Nephron (organoid): Measurements from ENCODE around the gene PGM2.

Experiments used
- H3K27ac Mint-ChIP-seq, 3 experiments: 2 replicates each; pipeline ENCODE4 v1.8.0; 2020; ENCODE audit warnings: mixed read lengths in 3 of 3, mild to moderate bottlenecking in 2 of 3, moderate library complexity in 1 of 3
- H3K27me3 Mint-ChIP-seq: 2 replicates; pipeline ENCODE4 v1.8.0; 2021; ENCODE audit warnings: low read depth, mild to moderate bottlenecking, moderate library complexity, mixed read lengths
- H3K36me3 Mint-ChIP-seq: 2 replicates; pipeline ENCODE4 v1.8.0; 2020; ENCODE audit warnings: low read depth, mixed read lengths
- H3K4me1 Mint-ChIP-seq: 2 replicates; pipeline ENCODE4 v1.8.0; 2020; ENCODE audit warnings: mixed read lengths
- H3K4me3 Mint-ChIP-seq, 3 experiments: 2 replicates each; pipeline ENCODE4 v1.8.0; 2020; ENCODE audit warnings: mild to moderate bottlenecking in 3 of 3, mixed read lengths in 3 of 3, moderate library complexity in 2 of 3
- H3K9me3 Mint-ChIP-seq: 2 replicates; pipeline ENCODE4 v1.8.0; 2020; ENCODE audit warnings: mixed read lengths
- CTCF ChIP-seq, 3 experiments: fragments of 200-600 bp; sonication (generic); IDR thresholded peaks; one replicate each; pipeline ENCODE4 v1.5.0; 2021; ENCODE audit warnings: antibody characterized with exemption in 3 of 3; ENCODE audit not compliant: unreplicated experiment in 3 of 3

The PGM2 gene

GRCh38 chr4:37858112-37858511 lies 31.6 kb downstream of the PGM2 start:
- no peak overlapping the region for H3K4me3 Mint-ChIP-seq
- H3K4me1 Mint-ChIP-seq: no peaks in the 10 kb centered on the region
- H3K27ac Mint-ChIP-seq: no peak overlapping the region
- H3K36me3 Mint-ChIP-seq: peaks cover 32% of the 10 kb centered on the region
- no peaks in the 10 kb centered on the region for H3K9me3 Mint-ChIP-seq
- H3K27me3 Mint-ChIP-seq: no peaks in the 10 kb centered on the region
- TF ChIP-seq CTCF (IDR thresholded peaks at IDR 0.05; ENCODE audit: unreplicated experiment in 3 of 3): no peak

GRCh38 chr4:37858872-37859271 lies 32.4 kb downstream of the PGM2 start:
- Mint-ChIP-seq H3K27ac (no peak overlapping the region), H3K4me1 (no peaks in the 10 kb centered on the region), H3K36me3 (peaks cover 27% of the 10 kb centered on the region), H3K4me3 (no peak overlapping the region), H3K27me3 (no peaks in the 10 kb centered on the region), H3K9me3 (no peaks in the 10 kb centered on the region)
- TF ChIP-seq CTCF (IDR thresholded peaks at IDR 0.05; ENCODE audit: unreplicated experiment in 3 of 3): no peak

- H3K4me3 Mint-ChIP-seq: no peak overlapping the region
- H3K36me3 Mint-ChIP-seq: peaks cover 25% of the 10 kb centered on the region
- no peaks in the 10 kb centered on the region for H3K9me3 Mint-ChIP-seq
- no peak overlapping the region for H3K27ac Mint-ChIP-seq
- no peak for TF ChIP-seq CTCF (IDR thresholded peaks at IDR 0.05; ENCODE audit: unreplicated experiment in 3 of 3)
- H3K27me3 Mint-ChIP-seq: no peaks in the 10 kb centered on the region
- peaks cover 8% of the 10 kb centered on the region for H3K4me1 Mint-ChIP-seq
Observed at GRCh38 chr4:37860266-37860665, 33.8 kb downstream of the PGM2 start.

- Mint-ChIP-seq H3K36me3 (peaks cover 34% of the 10 kb centered on the region), H3K4me3 (no peak overlapping the region), H3K9me3 (no peaks in the 10 kb centered on the region), H3K27ac (no peak overlapping the region), H3K27me3 (no peaks in the 10 kb centered on the region), H3K4me1 (peaks cover 14% of the 10 kb centered on the region)
- TF ChIP-seq CTCF (IDR thresholded peaks at IDR 0.05; ENCODE audit: unreplicated experiment in 3 of 3): no peak
Observed at GRCh38 chr4:37862961-37863360, 36.5 kb downstream of the PGM2 start.

GRCh38 chr4:37864786-37865185 lies 38.3 kb downstream of the PGM2 start:
- Mint-ChIP-seq H3K9me3 (no peaks in the 10 kb centered on the region), H3K4me3 (no peak overlapping the region), H3K4me1 (peaks cover 14% of the 10 kb centered on the region), H3K27me3 (peaks cover 4% of the 10 kb centered on the region), H3K27ac (peak overlapping the region in 1 of 3 experiments; percentile 26), H3K36me3 (peaks cover 29% of the 10 kb centered on the region)
- TF ChIP-seq CTCF (IDR thresholded peaks at IDR 0.05; ENCODE audit: unreplicated experiment in 3 of 3): no peak

- Mint-ChIP-seq H3K36me3 (peaks cover 29% of the 10 kb centered on the region), H3K27ac (peak overlapping the region in 1 of 3 experiments; percentile 10), H3K9me3 (no peaks in the 10 kb centered on the region), H3K4me3 (no peak overlapping the region), H3K4me1 (peaks cover 14% of the 10 kb centered on the region), H3K27me3 (peaks cover 4% of the 10 kb centered on the region)
- no peak for TF ChIP-seq CTCF (IDR thresholded peaks at IDR 0.05; ENCODE audit: unreplicated experiment in 3 of 3)
Observed at GRCh38 chr4:37865450-37865849, 39.0 kb downstream of the PGM2 start.
